ENCODE measurements around the gene SDSL. TPM values are rescaled to one million over a fixed set of nuclear protein-coding genes. Genes with fewer than 3 reads are reported as not detected.

Gene SDSL
- total and polyA plus RNA-seq, 10 of the 15 experiments (the other 5 are each of a cell fraction or from before 2014, with no cell fraction given) = 0.18 to 4.4 (median 1.0) TPM

- CTCF ChIA-PET = interaction anchor here (0.6 kb wide), 1 partner anchor 202 kb away, joined by 3 read pairs; no protein-coding TSS in a partner anchor
- 9% methylated on average over 9 of the region's 10 CpGs for WGBS (ENCODE audit: insufficient coverage, insufficient replicate concordance, low lambda C conversion rate, missing lambda C conversion rate)
Observed at GRCh38 chr12:113397497-113398197, 24.5 kb upstream of the SDSL start.

More at GRCh38 chr12:113397497-113398197, 24.5 kb upstream of the SDSL start:
- ChIA-PET POLR2A (no interaction called here), SMC1A (ENCODE audit: uncharacterized antibody, unreplicated experiment) (no interaction called here), RAD21 (ENCODE audit: unreplicated experiment) (no interaction called here)
- DNase-seq (ENCODE audit: low read depth, low spot score) (no peak), FAIRE-seq (no peak), ATAC-seq (no peak)
- H3K4me1 ChIP-seq (ENCODE audit: control insufficient read depth, insufficient read depth, low read length) = no peaks in the 10 kb centered on the region; the same call in 1 of the 2 replicates
- no peaks in the 10 kb centered on the region for H3K36me3 ChIP-seq (ENCODE audit: control insufficient read depth in 2 of 2, insufficient read depth in 2 of 2, low read length in 1 of 2)
- no peak overlapping the region for H3K4me2 ChIP-seq (ENCODE audit: control insufficient read depth, insufficient read depth)
- H3K4me3 ChIP-seq = no peak overlapping the region
- H3K9me3 ChIP-seq (replicated peaks; ENCODE audit: control insufficient read depth, insufficient read depth, low read length) = no peaks in the 10 kb centered on the region
- H2AFZ ChIP-seq (ENCODE audit: control insufficient read depth, low read depth, low read length) = no peak overlapping the region
- in situ Hi-C loops (cut with MboI) = no loop called here
- no peaks in the 10 kb centered on the region for H3K79me2 ChIP-seq (ENCODE audit: control insufficient read depth, insufficient read depth, low read length)
- TF ChIP-seq MLLT1 (IDR thresholded peaks at IDR 0.05) (no peak), EP300 (IDR thresholded peaks at IDR 0.05; ENCODE audit: borderline replicate concordance in 1 of 2, control insufficient read depth in 1 of 2, low read depth in 2 of 2, low read length in 2 of 2) (no peak), ZNF24 (IDR thresholded peaks at IDR 0.05) (no peak), KAT2A (conservative IDR thresholded peaks at IDR 0.05; ENCODE audit: control insufficient read depth, low read depth, low read length) (no peak), CHD2 (IDR thresholded peaks at IDR 0.05; ENCODE audit: borderline replicate concordance, low read depth, low read length) (no peak), RBBP5 (conservative IDR thresholded peaks at IDR 0.05) (no peak), SMC3 (IDR thresholded peaks at IDR 0.05; ENCODE audit: borderline replicate concordance, low read length) (no peak), SUZ12 (IDR thresholded peaks at IDR 0.05; ENCODE audit: unreplicated experiment) (no peak), POLR2A (IDR thresholded peaks at IDR 0.05; ENCODE audit: low read depth, low read length) (no peak), NFXL1 (IDR thresholded peaks at IDR 0.05; ENCODE audit: borderline replicate concordance) (no peak), TBL1XR1 (IDR thresholded peaks at IDR 0.05; ENCODE audit: low read depth, low read length) (no peak), EGR1 (IDR thresholded peaks at IDR 0.05; ENCODE audit: borderline replicate concordance in 1 of 2, low read depth in 2 of 2, low read length in 2 of 2) (no peak)
- intact Hi-C loops (cut with micrococcal nuclease; ENCODE audit: unreplicated experiment) = no loop called here
- H3K27me3 ChIP-seq (replicated peaks in 1 of 2; ENCODE audit: control insufficient read depth in 2 of 2, insufficient read depth in 2 of 2, low read length in 1 of 2) = no peaks in the 10 kb centered on the region
- H3K9ac ChIP-seq (ENCODE audit: control insufficient read depth, insufficient read depth, low read length) = no peak overlapping the region
- BruUV-seq (replicated peaks) = no TSS peak
- no peak overlapping the region for H3K27ac ChIP-seq (ENCODE audit: control insufficient read depth, insufficient read depth)
- no peaks in the 10 kb centered on the region for H4K20me1 ChIP-seq (ENCODE audit: control insufficient read depth, insufficient read depth)
